Measurements from ENCODE around the gene TGFBR3. TPM values are rescaled to one million over a fixed set of nuclear protein-coding genes. Genes with fewer than 3 reads are reported as not detected.
A peak's percentile ranks its signal among the peaks of the same experiment; 100 is the strongest.

TGFBR3 gene
- total and polyA plus RNA-seq, 2 of the 4 experiments (the other 2 are of a cell fraction), result 3.0 to 11.3 TPM

GRCh38 chr1:91650764-91651163 lies 235.2 kb downstream of the TGFBR3 start:
- Histone ChIP-seq H3K27ac (ENCODE audit: insufficient read depth, low read length) (peak overlapping the region; percentile 73), H2BK20ac (ENCODE audit: low read depth, low read length) (peak overlapping the region; percentile 96), H4K20me1 (ENCODE audit: insufficient read depth, low read length) (no peaks in the 10 kb centered on the region), H3K4me1 (ENCODE audit: control insufficient read depth, insufficient read depth, low read length) (peaks cover 15% of the 10 kb centered on the region), H3K79me1 (ENCODE audit: low read depth in 1 of 2, low read length in 2 of 2) (no peaks in the 10 kb centered on the region), H3K9me1 (ENCODE audit: insufficient read depth, low read length) (peaks cover 7% of the 10 kb centered on the region), H2AK9ac (replicated peaks; ENCODE audit: low read depth, low read length, poor library complexity) (peak overlapping the region; percentile 80), H2BK5ac (ENCODE audit: low read depth, low read length, poor library complexity, severe bottlenecking) (peak overlapping the region; percentile 77), H4K91ac (ENCODE audit: insufficient read depth, low read depth, low read length) (peak overlapping the region; percentile 77), H3K4ac (ENCODE audit: low read depth, low read length) (peak overlapping the region; percentile 85), H3K4me3 (ENCODE audit: insufficient read depth, low read depth, low read length) (no peak overlapping the region), H3K36me3 (ENCODE audit: control insufficient read depth, insufficient read depth, low read length) (no peaks in the 10 kb centered on the region), H2AFZ (replicated peaks; ENCODE audit: low read length, poor library complexity) (peak overlapping the region; percentile 75), H4K5ac (ENCODE audit: low read depth, low read length) (peak overlapping the region; percentile 69), H3K9ac (ENCODE audit: low read depth, low read length) (no peak overlapping the region), H3K18ac (ENCODE audit: low read depth, low read length) (peak overlapping the region; percentile 71), H3K23ac (ENCODE audit: low read depth, low read length) (peak overlapping the region; percentile 92; the same call in 1 of the 2 replicates), H4K8ac (ENCODE audit: low read depth in 2 of 2, low read length in 2 of 2) (peak overlapping the region; percentile 57 to 84; a peak in 3 of 4 replicates), H3K9me3 (ENCODE audit: control insufficient read depth, insufficient read depth, low read length) (no peaks in the 10 kb centered on the region), H3K56ac (ENCODE audit: extremely low read depth, insufficient read depth, low read length) (peak overlapping the region; percentile 39; the same call in 1 of the 2 replicates), H3K14ac (replicated peaks; ENCODE audit: low read depth, low read length) (peak overlapping the region; percentile 94), H2BK120ac (ENCODE audit: low read depth, low read length) (peak overlapping the region; percentile 97), H3K4me2 (ENCODE audit: low read depth, low read length) (peak overlapping the region; percentile 1; the same call in 1 of the 2 replicates), H2BK15ac (ENCODE audit: low read depth, low read length) (peak overlapping the region; percentile 69; the same call in 2 of the 3 replicates), H2AK5ac (ENCODE audit: low read depth, low read length) (peak overlapping the region; percentile 95; the same call in 1 of the 2 replicates), H3K27me3 (ENCODE audit: control insufficient read depth, insufficient read depth, low read length) (no peaks in the 10 kb centered on the region)
- TF ChIP-seq SMC3 (IDR thresholded peaks at IDR 0.05; ENCODE audit: low read depth, low read length), result no peak
- TF ChIP-seq NFE2L2 (IDR thresholded peaks at IDR 0.05; ENCODE audit: low read depth, low read length), result 0 out of 2 replicates have a peak, but pooled peaks have one; percentile 19
- TF ChIP-seq CHD1 (IDR thresholded peaks at IDR 0.05; ENCODE audit: low read depth, low read length), result no peak
- no peak for TF ChIP-seq CTCF (conservative IDR thresholded peaks at IDR 0.05; ENCODE audit: low read depth, low read length)
- peak; percentile 37 for TF ChIP-seq RAD21 (IDR thresholded peaks at IDR 0.05; ENCODE audit: low read length)
- peak; percentile 35 for TF ChIP-seq RCOR1 (IDR thresholded peaks at IDR 0.05; ENCODE audit: insufficient replicate concordance, low read length)
- peak; percentile 42 for TF ChIP-seq MAZ (IDR thresholded peaks at IDR 0.05; ENCODE audit: borderline replicate concordance, low read depth, low read length)
- TF ChIP-seq, protein P1, sequence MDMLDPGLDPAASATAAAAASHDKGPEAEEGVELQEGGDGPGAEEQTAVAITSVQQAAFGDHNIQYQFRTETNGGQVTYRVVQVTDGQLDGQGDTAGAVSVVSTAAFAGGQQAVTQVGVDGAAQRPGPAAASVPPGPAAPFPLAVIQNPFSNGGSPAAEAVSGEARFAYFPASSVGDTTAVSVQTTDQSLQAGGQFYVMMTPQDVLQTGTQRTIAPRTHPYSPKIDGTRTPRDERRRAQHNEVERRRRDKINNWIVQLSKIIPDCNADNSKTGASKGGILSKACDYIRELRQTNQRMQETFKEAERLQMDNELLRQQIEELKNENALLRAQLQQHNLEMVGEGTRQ (IDR thresholded peaks at IDR 0.05; ENCODE audit: low read depth, low read length), result no peak
- TF ChIP-seq POLR2A (IDR thresholded peaks at IDR 0.05; ENCODE audit: low read depth, low read length), result no peak
- 0 out of 2 replicates have a peak, but pooled peaks have one; percentile 24 for TF ChIP-seq MAFK (IDR thresholded peaks at IDR 0.05; ENCODE audit: low read depth, low read length)
- TF ChIP-seq FOS (IDR thresholded peaks at IDR 0.05; ENCODE audit: low read depth, low read length), result peak; percentile 92
- TF ChIP-seq ELK1 (IDR thresholded peaks at IDR 0.05; ENCODE audit: borderline replicate concordance, low read depth, low read length), result no peak
- no peak for TF ChIP-seq RFX5 (IDR thresholded peaks at IDR 0.05; ENCODE audit: low read depth, low read length)
- TF ChIP-seq MXI1 (IDR thresholded peaks at IDR 0.05; ENCODE audit: borderline replicate concordance, low read depth, low read length), result no peak
- TF ChIP-seq BHLHE40 (IDR thresholded peaks at IDR 0.05; ENCODE audit: low read depth, low read length), result peak; percentile 42; the same call in 1 of the 2 replicates
- peak; percentile 39; the same call in 1 of the 2 replicates for TF ChIP-seq CEBPB (IDR thresholded peaks at IDR 0.05; ENCODE audit: low read depth, low read length)
- intact Hi-C loops (cut with micrococcal nuclease) (loop anchor here (1.0 kb wide), 1 partner anchor 41 kb away; no protein-coding TSS in a partner anchor), in situ Hi-C loops (cut with MboI; ENCODE audit: low sequenced_read_pairs) (no loop called here), dilution Hi-C loops (cut with HindIII; ENCODE audit: low sequenced_read_pairs, unreplicated experiment) (no loop called here)
- ATAC-seq (ENCODE audit: low read depth) (peak; percentile 98), DNase-seq (peak; percentile 100)
- CTCF ChIA-PET, result interaction anchor here (0.7 to 1.2 kb wide), 2 partner anchors 17 to 233 kb away, joined by 3 read pairs; no protein-coding TSS in a partner anchor
- BruUV-seq (replicated peaks), result no TSS peak
- WGBS, 2 experiments (ENCODE audit: extremely low coverage in 2 of 2, insufficient read length in 1 of 2), result no CpG with 5 or more reads among the region's 1 CpG
- POLR2A ChIA-PET (ENCODE audit: unreplicated experiment), result no interaction called here
